Neural progenitor cell (in vitro differentiated cells): ENCODE measurements around the gene C20orf202. TPM values are rescaled to one million over a fixed set of nuclear protein-coding genes. Genes with fewer than 3 reads are reported as not detected.

Experiments used
- DNase-seq: peaks from one replicate; pipeline ENCODE4 v3.0.0-alpha.2; 2016; ENCODE audit warnings: low spot score
- H2AFZ ChIP-seq: fragments of 200-600 bp; sonication (generic); replicated peaks from 2 replicates; pipeline ENCODE4 v1.6.1; 2016; ENCODE audit warnings: antibody characterized with exemption
- H3F3A ChIP-seq: fragments of 200-600 bp; sonication (generic); 2 replicates; pipeline ENCODE4 v1.6.1; 2016; ENCODE audit warnings: antibody characterized with exemption, low read depth
- H3K27ac ChIP-seq: fragments of 200-600 bp; sonication (generic); 2 replicates; pipeline ENCODE4 v1.5.1; 2016; ENCODE audit warnings: mild to moderate bottlenecking
- H3K27me3 ChIP-seq: fragments of 200-600 bp; sonication (generic); 2 replicates; pipeline ENCODE4 v1.6.1; 2016; ENCODE audit warnings: mild to moderate bottlenecking, moderate library complexity
- H3K36me3 ChIP-seq: fragments of 200-600 bp; sonication (generic); 2 replicates; pipeline ENCODE4 v1.5.1; 2016
- H3K4me1 ChIP-seq: fragments of 200-600 bp; sonication (generic); 2 replicates; pipeline ENCODE4 v1.6.1; 2016; ENCODE audit warnings: mixed run types
- H3K4me2 ChIP-seq: fragments of 200-600 bp; sonication (generic); 2 replicates; pipeline ENCODE4 v1.6.1; 2016
- H3K4me3 ChIP-seq: fragments of 200-600 bp; sonication (generic); 2 replicates; pipeline ENCODE4 v1.5.1; 2016
- H3K79me2 ChIP-seq: fragments of 200-600 bp; sonication (generic); 2 replicates; pipeline ENCODE4 v1.6.1; 2016; ENCODE audit warnings: low read depth
- H3K9ac ChIP-seq: fragments of 200-600 bp; sonication (generic); 2 replicates; pipeline ENCODE4 v1.6.1; 2016
- H3K9me3 ChIP-seq: fragments of 200-600 bp; sonication (generic); 2 replicates; pipeline ENCODE4 v1.5.1; 2016; ENCODE audit warnings: low read depth
- H4K20me1 ChIP-seq: fragments of 200-600 bp; sonication (generic); 2 replicates; pipeline ENCODE4 v1.6.1; 2016; ENCODE audit warnings: low read depth
- H3K27ac Mint-ChIP-seq: 3 replicates; pipeline ENCODE4 v1.8.0; 2021; ENCODE audit warnings: mixed read lengths
- H3K27me3 Mint-ChIP-seq: 2 replicates; pipeline ENCODE4 v1.8.0; 2022; ENCODE audit warnings: low read depth, mild to moderate bottlenecking, inconsistent platforms, moderate library complexity, mixed read lengths; ENCODE audit not compliant: insufficient read depth
- H3K36me3 Mint-ChIP-seq: 3 replicates; pipeline ENCODE4 v1.8.0; 2021; ENCODE audit warnings: mixed read lengths
- H3K4me1 Mint-ChIP-seq: 3 replicates; pipeline ENCODE4 v1.8.0; 2021; ENCODE audit warnings: mixed read lengths
- H3K4me3 Mint-ChIP-seq: 3 replicates; pipeline ENCODE4 v1.8.0; 2021; ENCODE audit warnings: mild to moderate bottlenecking, moderate library complexity, mixed read lengths
- H3K9me3 Mint-ChIP-seq: 3 replicates; pipeline ENCODE4 v1.8.0; 2020; ENCODE audit warnings: mixed read lengths
- EZH2 ChIP-seq: fragments of 200-600 bp; sonication (generic); IDR thresholded peaks from 2 replicates; pipeline ENCODE4 v1.6.1; 2017; ENCODE audit warnings: antibody characterized with exemption, mild to moderate bottlenecking, moderate library complexity
- EZH2phosphoT487 ChIP-seq: fragments of 200-600 bp; sonication (generic); IDR thresholded peaks from 2 replicates; pipeline ENCODE4 v1.6.1; 2017; ENCODE audit warnings: antibody characterized with exemption
- total RNA-seq: library from RNA; depleted of rRNA; stranded (reverse); fragments of >200 nt; gene quantifications from 2 replicates; pipeline ENCODE4 v1.2.3, GENCODE V29; 2015; ENCODE audit warnings: low replicate concordance
- TF ChIP-seq, protein P1 (sequence below): fragments of 200-600 bp; sonication (generic); IDR thresholded peaks from 2 replicates; pipeline ENCODE4 v1.5.1; 2017; ENCODE audit warnings: antibody characterized with exemption, mild to moderate bottlenecking

C20orf202 gene
- total RNA-seq, 1 donor from 2014 or later: not detected

DNA sequence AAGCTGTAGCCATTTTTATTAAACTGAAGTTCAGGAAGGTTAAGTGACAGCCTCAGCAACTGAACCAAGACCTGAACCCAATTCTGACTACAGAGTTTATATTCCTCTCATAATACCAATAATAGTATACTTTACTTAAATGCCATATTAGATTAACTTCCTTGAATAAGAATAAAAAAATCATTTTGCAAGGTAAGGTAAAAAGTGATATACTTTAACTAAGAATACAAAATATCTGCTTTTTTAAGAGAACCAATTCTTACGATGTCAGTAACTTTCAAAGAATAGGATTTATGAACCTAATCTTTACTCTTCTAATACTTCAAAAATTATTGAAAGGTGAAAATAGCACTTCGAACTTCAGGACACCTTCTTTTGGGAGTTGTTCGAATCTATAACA, 26.3 kb downstream of the C20orf202 start:
- Histone ChIP-seq H2AFZ (no peak overlapping the region), H3K9me3 (no peaks in the 10 kb centered on the region), H4K20me1 (no peaks in the 10 kb centered on the region), H3K27me3 (peaks cover 86% of the 10 kb centered on the region), H3K4me1 (no peaks in the 10 kb centered on the region), H3F3A (peaks cover 17% of the 10 kb centered on the region), H3K36me3 (no peaks in the 10 kb centered on the region), H3K27ac (no peak overlapping the region), H3K4me3 (no peak overlapping the region), H3K4me2 (no peak overlapping the region), H3K9ac (no peak overlapping the region), H3K79me2 (no peaks in the 10 kb centered on the region)
- H3K9me3 Mint-ChIP-seq: no peaks in the 10 kb centered on the region
- peaks cover 9% of the 10 kb centered on the region for H3K27me3 Mint-ChIP-seq
- H3K4me3 Mint-ChIP-seq: no peak overlapping the region
- no peak overlapping the region for H3K27ac Mint-ChIP-seq
- DNase-seq: no peak
- TF ChIP-seq EZH2phosphoT487 (no peak), EZH2 (no peak)
- TF ChIP-seq, protein P1, sequence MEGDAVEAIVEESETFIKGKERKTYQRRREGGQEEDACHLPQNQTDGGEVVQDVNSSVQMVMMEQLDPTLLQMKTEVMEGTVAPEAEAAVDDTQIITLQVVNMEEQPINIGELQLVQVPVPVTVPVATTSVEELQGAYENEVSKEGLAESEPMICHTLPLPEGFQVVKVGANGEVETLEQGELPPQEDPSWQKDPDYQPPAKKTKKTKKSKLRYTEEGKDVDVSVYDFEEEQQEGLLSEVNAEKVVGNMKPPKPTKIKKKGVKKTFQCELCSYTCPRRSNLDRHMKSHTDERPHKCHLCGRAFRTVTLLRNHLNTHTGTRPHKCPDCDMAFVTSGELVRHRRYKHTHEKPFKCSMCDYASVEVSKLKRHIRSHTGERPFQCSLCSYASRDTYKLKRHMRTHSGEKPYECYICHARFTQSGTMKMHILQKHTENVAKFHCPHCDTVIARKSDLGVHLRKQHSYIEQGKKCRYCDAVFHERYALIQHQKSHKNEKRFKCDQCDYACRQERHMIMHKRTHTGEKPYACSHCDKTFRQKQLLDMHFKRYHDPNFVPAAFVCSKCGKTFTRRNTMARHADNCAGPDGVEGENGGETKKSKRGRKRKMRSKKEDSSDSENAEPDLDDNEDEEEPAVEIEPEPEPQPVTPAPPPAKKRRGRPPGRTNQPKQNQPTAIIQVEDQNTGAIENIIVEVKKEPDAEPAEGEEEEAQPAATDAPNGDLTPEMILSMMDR: no peak
- no peaks in the 10 kb centered on the region for H3K4me1 Mint-ChIP-seq
- H3K36me3 Mint-ChIP-seq: no peaks in the 10 kb centered on the region

DNA sequence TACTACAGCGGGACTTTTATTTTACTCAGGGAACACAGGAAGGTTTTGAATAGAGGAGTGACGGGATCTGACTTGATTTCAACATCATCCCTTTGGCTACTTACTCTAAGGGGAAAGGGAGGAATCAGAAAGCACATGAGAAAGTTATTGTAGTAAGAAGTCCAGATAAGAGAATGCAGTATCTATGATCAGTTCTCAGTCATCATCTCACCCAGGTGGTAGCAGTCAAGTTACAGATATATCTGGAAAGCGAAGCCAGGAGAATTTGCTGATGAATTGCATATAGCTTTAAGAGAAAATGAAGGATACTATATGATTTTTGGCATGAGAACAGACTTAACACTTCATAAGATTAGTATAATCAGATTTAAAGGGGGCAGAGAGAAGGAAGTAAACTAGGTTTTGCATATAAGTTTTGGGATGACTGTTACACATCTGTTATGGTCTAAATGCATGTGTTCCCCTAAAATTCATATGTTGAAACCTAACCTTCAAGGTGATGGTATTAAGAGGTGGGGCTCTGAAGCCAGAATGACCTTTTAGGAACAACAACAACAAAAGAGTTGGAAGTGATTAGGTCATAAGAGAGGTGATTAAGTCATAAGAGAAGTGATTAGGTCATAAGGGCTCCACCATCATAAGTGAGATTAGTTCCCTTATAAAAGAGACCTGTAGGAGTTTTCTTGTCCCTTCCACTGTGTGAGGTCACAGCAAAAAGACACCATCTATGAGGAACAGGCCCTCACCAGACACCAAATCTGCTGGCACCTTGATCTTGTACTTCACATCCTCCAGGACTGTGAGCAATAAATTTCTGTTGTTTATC, 29.2 kb downstream of the C20orf202 start:
- no peak for DNase-seq
- no peaks in the 10 kb centered on the region for H3K4me1 Mint-ChIP-seq
- no peaks in the 10 kb centered on the region for H3K9me3 Mint-ChIP-seq

DNA sequence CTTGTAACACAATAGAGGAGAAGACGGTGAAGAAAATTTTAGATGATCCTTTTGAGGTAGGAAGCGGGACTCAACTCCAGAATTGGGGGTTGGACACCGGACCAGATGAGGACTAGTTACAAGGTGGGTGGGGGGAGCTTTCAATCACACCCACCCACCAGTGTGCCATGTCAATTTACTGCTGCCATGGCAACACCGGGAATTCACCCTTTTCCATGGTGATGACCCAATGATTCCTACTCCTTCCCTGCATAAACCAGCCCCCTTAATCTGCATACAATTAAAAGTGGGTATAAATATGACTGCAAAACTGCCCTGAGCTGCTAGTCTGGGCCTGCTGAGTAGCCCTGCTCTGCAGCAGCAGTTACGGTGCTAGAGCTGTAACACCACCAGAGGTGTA, 37.3 kb downstream of the C20orf202 start:
- Histone ChIP-seq H3K4me2 (no peak overlapping the region), H3K4me1 (no peaks in the 10 kb centered on the region), H3K79me2 (no peaks in the 10 kb centered on the region), H3F3A (no peaks in the 10 kb centered on the region), H3K9ac (no peak overlapping the region), H3K4me3 (no peak overlapping the region), H4K20me1 (no peaks in the 10 kb centered on the region), H3K36me3 (no peaks in the 10 kb centered on the region), H3K27me3 (peaks cover 46% of the 10 kb centered on the region), H3K9me3 (no peaks in the 10 kb centered on the region), H2AFZ (no peak overlapping the region), H3K27ac (no peak overlapping the region)
- Mint-ChIP-seq H3K4me3 (no peak overlapping the region), H3K4me1 (peaks cover 16% of the 10 kb centered on the region), H3K36me3 (no peaks in the 10 kb centered on the region), H3K27me3 (peaks cover 1% of the 10 kb centered on the region), H3K9me3 (no peaks in the 10 kb centered on the region), H3K27ac (no peak overlapping the region)
- DNase-seq: no peak
- TF ChIP-seq, protein P1: no peak
- TF ChIP-seq EZH2phosphoT487: no peak
- no peak for TF ChIP-seq EZH2

More for the DNA sequence above, 29.2 kb downstream of the C20orf202 start:
- H3K9me3 ChIP-seq: no peaks in the 10 kb centered on the region
- peaks cover under 1% of the 10 kb centered on the region for H3F3A ChIP-seq
- Mint-ChIP-seq H3K4me3 (no peak overlapping the region), H3K27ac (no peak overlapping the region), H3K27me3 (no peaks in the 10 kb centered on the region), H3K36me3 (no peaks in the 10 kb centered on the region)
- H3K4me2 ChIP-seq: no peak overlapping the region
- no peak overlapping the region for H3K4me3 ChIP-seq
- no peak overlapping the region for H3K27ac ChIP-seq
- H3K79me2 ChIP-seq: no peaks in the 10 kb centered on the region
- no peak overlapping the region for H3K9ac ChIP-seq
- H3K4me1 ChIP-seq: no peaks in the 10 kb centered on the region
- H3K27me3 ChIP-seq: peaks cover 79% of the 10 kb centered on the region
- H2AFZ ChIP-seq: no peak overlapping the region
- H3K36me3 ChIP-seq: no peaks in the 10 kb centered on the region
- TF ChIP-seq, protein P1: no peak
- TF ChIP-seq EZH2phosphoT487 (no peak), EZH2 (no peak)
- H4K20me1 ChIP-seq: no peaks in the 10 kb centered on the region
